ENCODE measurements around the gene PAXX. TPM values are rescaled to one million over a fixed set of nuclear protein-coding genes. Genes with fewer than 3 reads are reported as not detected.

The PAXX gene
- total RNA-seq, 1 donor from 2014 or later = 51.4 TPM

GRCh38 chr9:136977649-136978072 is 14.6 kb upstream of the PAXX start:
- Mint-ChIP-seq H3K27me3 (ENCODE audit: unreplicated experiment) (no peaks in the 10 kb centered on the region), H3K4me1 (ENCODE audit: unreplicated experiment) (peaks cover 4% of the 10 kb centered on the region), H3K27ac (ENCODE audit: unreplicated experiment) (no peak overlapping the region), H3K4me3 (ENCODE audit: unreplicated experiment) (peak overlapping the region; percentile 58), H3K36me3 (ENCODE audit: unreplicated experiment) (no peaks in the 10 kb centered on the region), H3K9me3 (ENCODE audit: unreplicated experiment) (no peaks in the 10 kb centered on the region)
- no peak for DNase-seq (ENCODE audit: extremely low spot score, unreplicated experiment)
- TF ChIP-seq CTCF (IDR thresholded peaks at IDR 0.05) = no peak

GRCh38 chr9:136978073-136978864 is 14.0 kb upstream of the PAXX start:
- no peak for DNase-seq (ENCODE audit: extremely low spot score, unreplicated experiment)
- no peak for TF ChIP-seq CTCF (IDR thresholded peaks at IDR 0.05)
- no peaks in the 10 kb centered on the region for H3K9me3 Mint-ChIP-seq (ENCODE audit: unreplicated experiment)
- H3K4me1 Mint-ChIP-seq (ENCODE audit: unreplicated experiment) = peaks cover 4% of the 10 kb centered on the region
- no peaks in the 10 kb centered on the region for H3K36me3 Mint-ChIP-seq (ENCODE audit: unreplicated experiment)
- no peaks in the 10 kb centered on the region for H3K27me3 Mint-ChIP-seq (ENCODE audit: unreplicated experiment)
- H3K4me3 Mint-ChIP-seq (ENCODE audit: unreplicated experiment) = peak overlapping the region; percentile 38
- H3K27ac Mint-ChIP-seq (ENCODE audit: unreplicated experiment) = no peak overlapping the region

- no peak overlapping the region for H3K4me3 Mint-ChIP-seq (ENCODE audit: unreplicated experiment)
- DNase-seq (ENCODE audit: extremely low spot score, unreplicated experiment) = no peak
Measured at GRCh38 chr9:136978865-136979544, 13.2 kb upstream of the PAXX start.

GRCh38 chr9:136979769-136980587 is 12.2 kb upstream of the PAXX start:
- TF ChIP-seq CTCF (IDR thresholded peaks at IDR 0.05) = no peak
- no peak overlapping the region for H3K27ac Mint-ChIP-seq (ENCODE audit: unreplicated experiment)
- peak overlapping the region; percentile 22 for H3K4me3 Mint-ChIP-seq (ENCODE audit: unreplicated experiment)

More at GRCh38 chr9:136978865-136979544, 13.2 kb upstream of the PAXX start:
- no peak for TF ChIP-seq CTCF (IDR thresholded peaks at IDR 0.05)
- H3K36me3 Mint-ChIP-seq (ENCODE audit: unreplicated experiment) = no peaks in the 10 kb centered on the region
- H3K4me1 Mint-ChIP-seq (ENCODE audit: unreplicated experiment) = peaks cover 4% of the 10 kb centered on the region
- no peak overlapping the region for H3K27ac Mint-ChIP-seq (ENCODE audit: unreplicated experiment)
- H3K9me3 Mint-ChIP-seq (ENCODE audit: unreplicated experiment) = no peaks in the 10 kb centered on the region
- no peaks in the 10 kb centered on the region for H3K27me3 Mint-ChIP-seq (ENCODE audit: unreplicated experiment)

More at GRCh38 chr9:136979769-136980587, 12.2 kb upstream of the PAXX start:
- H3K27me3 Mint-ChIP-seq (ENCODE audit: unreplicated experiment) = no peaks in the 10 kb centered on the region
- H3K4me1 Mint-ChIP-seq (ENCODE audit: unreplicated experiment) = peaks cover 4% of the 10 kb centered on the region
- no peaks in the 10 kb centered on the region for H3K9me3 Mint-ChIP-seq (ENCODE audit: unreplicated experiment)
- no peaks in the 10 kb centered on the region for H3K36me3 Mint-ChIP-seq (ENCODE audit: unreplicated experiment)
- no peak for DNase-seq (ENCODE audit: extremely low spot score, unreplicated experiment)
